Neutrophil (primary cell): ENCODE results near the gene SLAMF8.

Source experiments
- H3K27ac ChIP-seq: fragments of 200-600 bp; sonication (generic); 2 replicates; pipeline ENCODE4 v1.5.1; 2016; ENCODE audit warnings: mild to moderate bottlenecking, moderate library complexity
- H3K27me3 ChIP-seq: fragments of 200-600 bp; sonication (generic); 2 replicates; pipeline ENCODE4 v1.6.0; 2016; ENCODE audit warnings: mild to moderate bottlenecking
- H3K36me3 ChIP-seq: fragments of 200-600 bp; sonication (generic); 2 replicates; pipeline ENCODE4 v1.5.1; 2017
- H3K4me1 ChIP-seq, 2 experiments: fragments of 200-600 bp in 1 of 2; sonication (generic) in 1 of 2; 1 replicate in 1 of 2; 2 replicates in 1 of 2; pipeline versions ENCODE4 v1.5.1 to v1.6.1; 2013 to 2016; ENCODE audit warnings: low read depth in 1 of 2, low read length in 1 of 2, mild to moderate bottlenecking in 1 of 2, moderate library complexity in 1 of 2; ENCODE audit not compliant: control insufficient read depth in 1 of 2, insufficient read depth in 1 of 2
- H3K4me3 ChIP-seq, 2 experiments: fragments of 200-600 bp in 1 of 2; sonication (generic) in 1 of 2; 1 replicate in 1 of 2; 2 replicates in 1 of 2; pipeline ENCODE4 v1.5.1; 2013 to 2016; ENCODE audit warnings: low read depth in 1 of 2, low read length in 1 of 2, mild to moderate bottlenecking in 1 of 2, moderate library complexity in 1 of 2
- H3K9me3 ChIP-seq: fragments of 200-600 bp; sonication (generic); 2 replicates; pipeline ENCODE4 v1.5.1; 2016
- TF ChIP-seq, protein P1 (sequence below): fragments of 200-600 bp; sonication (generic); IDR thresholded peaks from 2 replicates; pipeline ENCODE4 v1.5.1; 2016; ENCODE audit warnings: antibody characterized with exemption

The SLAMF8 gene

DNA sequence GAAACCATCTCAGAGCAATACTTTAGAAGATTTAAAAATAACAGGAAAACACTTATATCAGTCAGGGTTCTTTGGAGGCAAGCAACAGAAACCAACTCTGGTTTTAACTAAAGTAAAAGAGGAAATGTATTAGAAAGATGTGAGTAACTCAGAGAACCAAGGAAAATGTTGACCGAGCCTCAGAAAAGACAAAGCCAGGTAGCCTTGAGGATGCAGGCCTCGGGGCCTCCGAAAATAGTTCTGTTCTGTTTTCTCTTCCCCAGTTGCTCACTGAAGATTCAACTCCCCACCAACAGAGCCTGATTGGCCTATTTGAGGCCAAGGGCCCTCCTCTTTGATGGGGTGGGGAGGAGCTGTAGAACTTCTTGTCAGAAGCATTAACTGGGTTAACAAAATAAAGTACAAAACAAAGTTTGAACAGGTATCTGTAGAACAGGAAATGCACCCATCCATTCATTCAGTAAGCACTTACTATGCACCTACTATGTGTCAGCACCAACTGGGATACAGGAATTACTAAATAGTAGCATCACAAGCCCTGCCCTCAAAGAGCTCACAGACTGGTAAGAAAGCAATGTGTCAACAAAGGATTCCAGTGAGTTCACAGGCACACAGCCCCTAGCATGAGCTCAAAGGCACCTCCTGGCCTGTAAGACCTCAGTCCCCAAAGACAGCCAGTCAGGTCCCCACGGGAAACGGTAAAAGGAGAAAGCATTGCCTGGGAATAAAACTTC, 12.6 kb downstream of the SLAMF8 start:
- no peaks in the 10 kb centered on the region for H3K9me3 ChIP-seq
- H3K27me3 ChIP-seq, result no peaks in the 10 kb centered on the region
- TF ChIP-seq, protein P1, sequence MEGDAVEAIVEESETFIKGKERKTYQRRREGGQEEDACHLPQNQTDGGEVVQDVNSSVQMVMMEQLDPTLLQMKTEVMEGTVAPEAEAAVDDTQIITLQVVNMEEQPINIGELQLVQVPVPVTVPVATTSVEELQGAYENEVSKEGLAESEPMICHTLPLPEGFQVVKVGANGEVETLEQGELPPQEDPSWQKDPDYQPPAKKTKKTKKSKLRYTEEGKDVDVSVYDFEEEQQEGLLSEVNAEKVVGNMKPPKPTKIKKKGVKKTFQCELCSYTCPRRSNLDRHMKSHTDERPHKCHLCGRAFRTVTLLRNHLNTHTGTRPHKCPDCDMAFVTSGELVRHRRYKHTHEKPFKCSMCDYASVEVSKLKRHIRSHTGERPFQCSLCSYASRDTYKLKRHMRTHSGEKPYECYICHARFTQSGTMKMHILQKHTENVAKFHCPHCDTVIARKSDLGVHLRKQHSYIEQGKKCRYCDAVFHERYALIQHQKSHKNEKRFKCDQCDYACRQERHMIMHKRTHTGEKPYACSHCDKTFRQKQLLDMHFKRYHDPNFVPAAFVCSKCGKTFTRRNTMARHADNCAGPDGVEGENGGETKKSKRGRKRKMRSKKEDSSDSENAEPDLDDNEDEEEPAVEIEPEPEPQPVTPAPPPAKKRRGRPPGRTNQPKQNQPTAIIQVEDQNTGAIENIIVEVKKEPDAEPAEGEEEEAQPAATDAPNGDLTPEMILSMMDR, result no peak

DNA sequence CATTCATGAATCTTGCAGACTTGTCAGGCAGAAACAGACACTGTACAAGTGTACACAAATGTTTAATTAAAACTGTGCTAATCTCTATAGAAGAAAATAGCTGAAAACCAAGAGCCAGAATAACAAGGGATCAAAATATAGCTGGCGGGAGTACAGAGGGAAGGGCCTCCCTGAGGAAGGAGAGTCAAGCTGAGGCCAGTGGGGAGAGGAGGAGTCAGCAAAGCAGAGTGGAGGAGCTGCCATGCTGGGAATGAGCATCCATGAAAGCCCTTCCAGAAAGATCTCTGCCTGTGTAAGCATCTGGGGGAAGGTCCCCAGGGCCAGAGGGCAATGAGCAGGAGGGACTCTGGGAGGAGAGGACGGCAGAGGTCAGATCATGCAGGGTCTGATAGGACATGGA, 15.1 kb downstream of the SLAMF8 start:
- no peaks in the 10 kb centered on the region for H3K36me3 ChIP-seq
- H3K4me3 ChIP-seq, result no peak overlapping the region
- H3K27me3 ChIP-seq, result no peaks in the 10 kb centered on the region
- H3K4me1 ChIP-seq, result peaks cover 12 to 13% of the 10 kb centered on the region in 2 experiments
- no peaks in the 10 kb centered on the region for H3K9me3 ChIP-seq
- TF ChIP-seq, protein P1, result no peak
- H3K27ac ChIP-seq, result no peak overlapping the region

More for the DNA sequence above, 12.6 kb downstream of the SLAMF8 start:
- H3K4me1 ChIP-seq, result peaks cover 0 to 8% of the 10 kb centered on the region in 2 experiments
- no peaks in the 10 kb centered on the region for H3K36me3 ChIP-seq
- no peak overlapping the region for H3K4me3 ChIP-seq
- no peak overlapping the region for H3K27ac ChIP-seq

DNA sequence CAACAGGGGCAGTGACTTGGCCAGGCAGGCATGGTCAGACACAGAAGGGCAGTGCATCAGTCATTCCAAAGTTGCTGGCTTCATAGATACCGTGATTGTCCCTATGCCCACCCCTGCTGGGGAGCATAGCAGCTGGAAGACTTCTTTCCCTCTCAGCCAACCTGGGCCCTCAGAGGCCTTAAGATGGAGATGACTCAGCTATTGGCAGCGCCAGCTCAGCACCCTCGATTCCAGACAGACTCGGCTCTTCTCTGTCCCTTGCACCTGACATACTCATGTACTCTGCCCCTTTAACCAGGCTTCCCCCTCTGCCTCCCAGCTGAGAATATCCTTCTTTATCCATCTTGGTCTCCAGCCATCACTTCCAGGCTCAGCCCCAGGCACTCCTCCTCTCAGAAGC, 16.8 kb downstream of the SLAMF8 start:
- no peaks in the 10 kb centered on the region for H3K9me3 ChIP-seq
- no peak overlapping the region for H3K27ac ChIP-seq
- H3K4me3 ChIP-seq, result no peak overlapping the region
- no peaks in the 10 kb centered on the region for H3K27me3 ChIP-seq
- H3K36me3 ChIP-seq, result no peaks in the 10 kb centered on the region
- TF ChIP-seq, protein P1, result no peak
- H3K4me1 ChIP-seq, result peaks cover 14 to 16% of the 10 kb centered on the region in 2 experiments

DNA sequence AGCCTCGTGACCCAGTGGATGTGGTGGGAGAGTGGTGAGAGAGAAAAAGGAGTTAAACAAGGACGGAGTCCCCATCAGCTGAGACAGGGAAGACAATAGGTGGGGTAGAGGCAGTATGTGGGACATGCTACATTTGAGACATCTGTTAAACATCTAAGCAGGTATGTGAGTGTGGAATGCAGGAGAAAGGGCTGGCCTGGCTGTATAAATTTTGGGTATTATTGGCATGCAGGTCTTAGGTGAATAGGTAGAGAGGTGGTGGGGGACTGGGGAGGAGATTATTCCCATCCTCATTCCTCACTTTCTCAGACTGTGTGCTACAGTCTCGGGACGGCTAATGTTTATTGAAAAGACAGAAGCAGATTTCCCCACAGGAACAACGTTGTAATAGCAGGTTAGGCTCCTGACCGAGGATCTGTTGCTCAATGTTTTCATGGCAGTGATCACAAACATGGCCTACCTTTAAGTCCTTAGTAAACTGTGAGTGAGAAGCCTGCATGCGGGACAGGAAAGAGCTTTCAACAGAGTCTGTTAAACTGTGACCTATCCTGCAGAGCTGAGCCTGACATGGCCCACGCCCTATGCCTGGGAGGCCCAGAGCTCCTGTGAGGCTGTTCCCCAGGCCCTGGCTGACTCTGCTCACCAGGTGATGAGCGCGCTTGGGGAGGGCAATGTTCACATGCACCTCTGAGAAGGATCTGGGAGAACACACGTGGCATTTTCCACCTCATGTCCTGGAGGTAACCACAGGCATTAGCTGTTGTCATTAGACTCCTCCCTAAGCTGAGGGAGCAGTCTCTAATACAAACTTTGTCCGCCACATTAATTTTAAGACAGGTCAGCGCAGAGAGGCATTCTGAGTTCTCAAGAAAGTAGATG, 19.3 kb downstream of the SLAMF8 start:
- Histone ChIP-seq H3K27ac (peak overlapping the region; percentile 55), H3K9me3 (no peaks in the 10 kb centered on the region), H3K4me3 (no peak overlapping the region), H3K36me3 (no peaks in the 10 kb centered on the region), H3K27me3 (no peaks in the 10 kb centered on the region), H3K4me1 (peaks cover 25 to 28% of the 10 kb centered on the region in 2 experiments)
- TF ChIP-seq, protein P1, result no peak

DNA sequence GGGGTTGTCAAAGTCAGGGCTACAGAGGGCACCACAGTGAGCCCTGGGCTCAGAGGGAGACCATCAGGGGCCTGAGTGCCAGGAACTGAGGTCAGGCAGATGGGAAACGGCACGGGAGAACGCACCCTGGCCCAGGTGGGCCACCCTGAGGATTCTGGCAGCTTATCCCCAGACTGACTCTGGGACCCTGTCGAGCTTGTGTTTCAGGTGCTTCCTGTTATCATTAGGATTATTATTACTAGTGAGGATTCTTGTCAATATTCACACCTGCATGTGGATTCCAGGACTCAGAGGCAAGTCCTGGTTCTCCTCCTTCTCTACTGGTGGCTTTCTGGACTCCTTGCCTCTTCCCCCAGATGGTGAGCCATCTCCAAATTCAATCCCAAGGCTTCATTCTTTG, 20.6 kb downstream of the SLAMF8 start:
- Histone ChIP-seq H3K9me3 (no peaks in the 10 kb centered on the region), H3K4me1 (peaks cover 25 to 28% of the 10 kb centered on the region in 2 experiments), H3K27ac (no peak overlapping the region), H3K27me3 (no peaks in the 10 kb centered on the region), H3K36me3 (no peaks in the 10 kb centered on the region), H3K4me3 (no peak overlapping the region)
- TF ChIP-seq, protein P1, result no peak
